ENCODE results near the gene PDLIM7. TPM values are rescaled to one million over a fixed set of nuclear protein-coding genes. Genes with fewer than 3 reads are reported as not detected.

PDLIM7 gene
- total and polyA plus RNA-seq, 2 experiments from 2014 or later, result 94.7 to 128 TPM

DNA sequence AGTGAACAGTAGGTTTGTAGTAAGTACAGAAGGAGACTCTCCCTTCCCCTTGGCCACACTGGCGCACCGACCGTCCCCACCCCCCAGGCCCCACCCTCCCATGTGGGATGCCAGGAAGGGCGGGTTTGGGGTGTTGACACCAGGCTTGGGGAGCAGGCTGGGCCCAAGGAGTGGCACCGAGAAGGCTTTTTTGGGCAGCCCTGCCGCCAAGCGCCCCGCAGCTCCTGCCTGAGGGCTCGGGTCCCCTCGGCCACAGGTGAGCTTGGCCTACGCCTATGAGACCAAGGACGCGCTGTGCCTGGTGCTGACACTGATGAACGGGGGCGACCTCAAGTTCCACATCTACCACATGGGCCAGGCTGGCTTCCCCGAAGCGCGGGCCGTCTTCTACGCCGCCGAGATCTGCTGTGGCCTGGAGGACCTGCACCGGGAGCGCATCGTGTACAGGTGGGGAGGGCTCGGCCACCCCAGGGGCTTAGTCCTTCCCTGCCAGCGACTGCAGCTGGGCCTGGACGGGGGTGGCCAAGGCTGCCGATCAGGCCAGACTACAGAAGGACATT, 63.7 kb downstream of the PDLIM7 start (continued):
- TF ChIP-seq, protein P1, sequence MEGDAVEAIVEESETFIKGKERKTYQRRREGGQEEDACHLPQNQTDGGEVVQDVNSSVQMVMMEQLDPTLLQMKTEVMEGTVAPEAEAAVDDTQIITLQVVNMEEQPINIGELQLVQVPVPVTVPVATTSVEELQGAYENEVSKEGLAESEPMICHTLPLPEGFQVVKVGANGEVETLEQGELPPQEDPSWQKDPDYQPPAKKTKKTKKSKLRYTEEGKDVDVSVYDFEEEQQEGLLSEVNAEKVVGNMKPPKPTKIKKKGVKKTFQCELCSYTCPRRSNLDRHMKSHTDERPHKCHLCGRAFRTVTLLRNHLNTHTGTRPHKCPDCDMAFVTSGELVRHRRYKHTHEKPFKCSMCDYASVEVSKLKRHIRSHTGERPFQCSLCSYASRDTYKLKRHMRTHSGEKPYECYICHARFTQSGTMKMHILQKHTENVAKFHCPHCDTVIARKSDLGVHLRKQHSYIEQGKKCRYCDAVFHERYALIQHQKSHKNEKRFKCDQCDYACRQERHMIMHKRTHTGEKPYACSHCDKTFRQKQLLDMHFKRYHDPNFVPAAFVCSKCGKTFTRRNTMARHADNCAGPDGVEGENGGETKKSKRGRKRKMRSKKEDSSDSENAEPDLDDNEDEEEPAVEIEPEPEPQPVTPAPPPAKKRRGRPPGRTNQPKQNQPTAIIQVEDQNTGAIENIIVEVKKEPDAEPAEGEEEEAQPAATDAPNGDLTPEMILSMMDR (conservative IDR thresholded peaks at IDR 0.05; ENCODE audit: low read depth in 2 of 2), result no peak
- TF ChIP-seq ZNF114 (CRISPR knock-in tag; IDR thresholded peaks at IDR 0.05) (no peak), JUNB (IDR thresholded peaks at IDR 0.05; ENCODE audit: unreplicated experiment) (no peak), POLR2AphosphoS5 (IDR thresholded peaks at IDR 0.05; ENCODE audit: low read depth) (no peak), EZH2 (IDR thresholded peaks at IDR 0.05; ENCODE audit: low read depth, unreplicated experiment) (no peak), STAT1 (IDR thresholded peaks at IDR 0.05; ENCODE audit: unreplicated experiment) (no peak)
- TF ChIP-seq, protein P2, sequence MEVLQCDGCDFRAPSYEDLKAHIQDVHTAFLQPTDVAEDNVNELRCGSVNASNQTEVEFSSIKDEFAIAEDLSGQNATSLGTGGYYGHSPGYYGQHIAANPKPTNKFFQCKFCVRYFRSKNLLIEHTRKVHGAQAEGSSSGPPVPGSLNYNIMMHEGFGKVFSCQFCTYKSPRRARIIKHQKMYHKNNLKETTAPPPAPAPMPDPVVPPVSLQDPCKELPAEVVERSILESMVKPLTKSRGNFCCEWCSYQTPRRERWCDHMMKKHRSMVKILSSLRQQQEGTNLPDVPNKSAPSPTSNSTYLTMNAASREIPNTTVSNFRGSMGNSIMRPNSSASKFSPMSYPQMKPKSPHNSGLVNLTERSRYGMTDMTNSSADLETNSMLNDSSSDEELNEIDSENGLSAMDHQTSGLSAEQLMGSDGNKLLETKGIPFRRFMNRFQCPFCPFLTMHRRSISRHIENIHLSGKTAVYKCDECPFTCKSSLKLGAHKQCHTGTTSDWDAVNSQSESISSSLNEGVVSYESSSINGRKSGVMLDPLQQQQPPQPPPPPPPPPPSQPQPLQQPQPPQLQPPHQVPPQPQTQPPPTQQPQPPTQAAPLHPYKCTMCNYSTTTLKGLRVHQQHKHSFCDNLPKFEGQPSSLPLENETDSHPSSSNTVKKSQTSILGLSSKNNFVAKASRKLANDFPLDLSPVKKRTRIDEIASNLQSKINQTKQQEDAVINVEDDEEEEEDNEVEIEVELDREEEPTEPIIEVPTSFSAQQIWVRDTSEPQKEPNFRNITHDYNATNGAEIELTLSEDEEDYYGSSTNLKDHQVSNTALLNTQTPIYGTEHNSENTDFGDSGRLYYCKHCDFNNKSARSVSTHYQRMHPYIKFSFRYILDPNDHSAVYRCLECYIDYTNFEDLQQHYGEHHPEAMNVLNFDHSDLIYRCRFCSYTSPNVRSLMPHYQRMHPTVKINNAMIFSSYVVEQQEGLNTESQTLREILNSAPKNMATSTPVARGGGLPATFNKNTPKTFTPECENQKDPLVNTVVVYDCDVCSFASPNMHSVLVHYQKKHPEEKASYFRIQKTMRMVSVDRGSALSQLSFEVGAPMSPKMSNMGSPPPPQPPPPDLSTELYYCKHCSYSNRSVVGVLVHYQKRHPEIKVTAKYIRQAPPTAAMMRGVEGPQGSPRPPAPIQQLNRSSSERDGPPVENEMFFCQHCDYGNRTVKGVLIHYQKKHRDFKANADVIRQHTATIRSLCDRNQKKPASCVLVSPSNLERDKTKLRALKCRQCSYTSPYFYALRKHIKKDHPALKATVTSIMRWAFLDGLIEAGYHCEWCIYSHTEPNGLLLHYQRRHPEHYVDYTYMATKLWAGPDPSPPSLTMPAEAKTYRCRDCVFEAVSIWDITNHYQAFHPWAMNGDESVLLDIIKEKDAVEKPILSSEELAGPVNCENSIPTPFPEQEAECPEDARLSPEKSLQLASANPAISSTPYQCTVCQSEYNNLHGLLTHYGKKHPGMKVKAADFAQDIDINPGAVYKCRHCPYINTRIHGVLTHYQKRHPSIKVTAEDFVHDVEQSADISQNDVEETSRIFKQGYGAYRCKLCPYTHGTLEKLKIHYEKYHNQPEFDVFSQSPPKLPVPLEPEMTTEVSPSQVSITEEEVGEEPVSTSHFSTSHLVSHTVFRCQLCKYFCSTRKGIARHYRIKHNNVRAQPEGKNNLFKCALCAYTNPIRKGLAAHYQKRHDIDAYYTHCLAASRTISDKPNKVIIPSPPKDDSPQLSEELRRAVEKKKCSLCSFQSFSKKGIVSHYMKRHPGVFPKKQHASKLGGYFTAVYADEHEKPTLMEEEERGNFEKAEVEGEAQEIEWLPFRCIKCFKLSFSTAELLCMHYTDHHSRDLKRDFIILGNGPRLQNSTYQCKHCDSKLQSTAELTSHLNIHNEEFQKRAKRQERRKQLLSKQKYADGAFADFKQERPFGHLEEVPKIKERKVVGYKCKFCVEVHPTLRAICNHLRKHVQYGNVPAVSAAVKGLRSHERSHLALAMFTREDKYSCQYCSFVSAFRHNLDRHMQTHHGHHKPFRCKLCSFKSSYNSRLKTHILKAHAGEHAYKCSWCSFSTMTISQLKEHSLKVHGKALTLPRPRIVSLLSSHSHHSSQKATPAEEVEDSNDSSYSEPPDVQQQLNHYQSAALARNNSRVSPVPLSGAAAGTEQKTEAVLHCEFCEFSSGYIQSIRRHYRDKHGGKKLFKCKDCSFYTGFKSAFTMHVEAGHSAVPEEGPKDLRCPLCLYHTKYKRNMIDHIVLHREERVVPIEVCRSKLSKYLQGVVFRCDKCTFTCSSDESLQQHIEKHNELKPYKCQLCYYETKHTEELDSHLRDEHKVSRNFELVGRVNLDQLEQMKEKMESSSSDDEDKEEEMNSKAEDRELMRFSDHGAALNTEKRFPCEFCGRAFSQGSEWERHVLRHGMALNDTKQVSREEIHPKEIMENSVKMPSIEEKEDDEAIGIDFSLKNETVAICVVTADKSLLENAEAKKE (CRISPR knock-in tag; IDR thresholded peaks at IDR 0.05), result no peak

Other genes with a start within 250 kb of the PDLIM7 start
- gene RAB24, start 193.9 kb downstream of the PDLIM7 start, total RNA-seq (2014; rRNA removed; shearing (Covaris generic)), result 24.8 and 27.1 TPM in 2 replicates
- gene RAB24, start 193.9 kb downstream of the PDLIM7 start, polyA plus RNA-seq (2016; fragmentation: Nextera tagmentation; extraction: Ambion mirVana), result 26.1 and 27.7 TPM in 2 replicates
- 271 and 328 TPM in 2 replicates for gene PRELID1, start 193.8 kb downstream of the PDLIM7 start, total RNA-seq (2014; rRNA removed; shearing (Covaris generic))
- gene PRELID1, start 193.8 kb downstream of the PDLIM7 start, polyA plus RNA-seq (2016; fragmentation: Nextera tagmentation; extraction: Ambion mirVana), result 349 and 359 TPM in 2 replicates
- gene MXD3, start 185.7 kb downstream of the PDLIM7 start, total RNA-seq (2014; rRNA removed; shearing (Covaris generic)), result 11.6 and 13.0 TPM in 2 replicates
- 8.4 and 9.9 TPM in 2 replicates for gene MXD3, start 185.7 kb downstream of the PDLIM7 start, polyA plus RNA-seq (2016; fragmentation: Nextera tagmentation; extraction: Ambion mirVana)
- 220 and 227 TPM in 2 replicates for gene LMAN2, start 145.9 kb downstream of the PDLIM7 start, total RNA-seq (2014; rRNA removed; shearing (Covaris generic))
- 145 and 153 TPM in 2 replicates for gene LMAN2, start 145.9 kb downstream of the PDLIM7 start, polyA plus RNA-seq (2016; fragmentation: Nextera tagmentation; extraction: Ambion mirVana)
- gene RGS14, start 139.7 kb downstream of the PDLIM7 start, total RNA-seq (2014; rRNA removed; shearing (Covaris generic)), result 37.9 and 39.3 TPM in 2 replicates
- 23.5 and 24.8 TPM in 2 replicates for gene RGS14, start 139.7 kb downstream of the PDLIM7 start, polyA plus RNA-seq (2016; fragmentation: Nextera tagmentation; extraction: Ambion mirVana)
- 0.31 TPM in 1 of 2 replicates, not detected in the other for gene SLC34A1, start 113.2 kb downstream of the PDLIM7 start, total RNA-seq (2014; rRNA removed; shearing (Covaris generic))
- gene SLC34A1, start 113.2 kb downstream of the PDLIM7 start, polyA plus RNA-seq (2016; fragmentation: Nextera tagmentation; extraction: Ambion mirVana), result not detected in 2 replicates
- 1.9 TPM in 1 of 2 replicates, not detected in the other for gene PFN3, start 96.9 kb downstream of the PDLIM7 start, total RNA-seq (2014; rRNA removed; shearing (Covaris generic))
- gene PFN3, start 96.9 kb downstream of the PDLIM7 start, polyA plus RNA-seq (2016; fragmentation: Nextera tagmentation; extraction: Ambion mirVana), result 2.0 and 3.1 TPM in 2 replicates
- 2.6 and 2.9 TPM in 2 replicates for gene F12, start 88.0 kb downstream of the PDLIM7 start, total RNA-seq (2014; rRNA removed; shearing (Covaris generic))
- gene F12, start 88.0 kb downstream of the PDLIM7 start, polyA plus RNA-seq (2016; fragmentation: Nextera tagmentation; extraction: Ambion mirVana), result 8.0 and 8.1 TPM in 2 replicates
- 37.2 and 56.8 TPM in 2 replicates for gene GRK6, start 70.9 kb downstream of the PDLIM7 start, total RNA-seq (2014; rRNA removed; shearing (Covaris generic))
- gene GRK6, start 70.9 kb downstream of the PDLIM7 start, polyA plus RNA-seq (2016; fragmentation: Nextera tagmentation; extraction: Ambion mirVana), result 13.0 and 18.7 TPM in 2 replicates
- 6.4 and 9.7 TPM in 2 replicates for gene PRR7, start 50.8 kb downstream of the PDLIM7 start, total RNA-seq (2014; rRNA removed; shearing (Covaris generic))
- 7.6 and 7.7 TPM in 2 replicates for gene PRR7, start 50.8 kb downstream of the PDLIM7 start, polyA plus RNA-seq (2016; fragmentation: Nextera tagmentation; extraction: Ambion mirVana)
- 242 and 290 TPM in 2 replicates for gene DBN1, start 24.0 kb downstream of the PDLIM7 start, total RNA-seq (2014; rRNA removed; shearing (Covaris generic))
- 102 and 106 TPM in 2 replicates for gene DBN1, start 24.0 kb downstream of the PDLIM7 start, polyA plus RNA-seq (2016; fragmentation: Nextera tagmentation; extraction: Ambion mirVana)
- gene DOK3, start 12.2 kb upstream of the PDLIM7 start, total RNA-seq (2014; rRNA removed; shearing (Covaris generic)), result 4.9 and 11.1 TPM in 2 replicates
- gene DOK3, start 12.2 kb upstream of the PDLIM7 start, polyA plus RNA-seq (2016; fragmentation: Nextera tagmentation; extraction: Ambion mirVana), result 2.2 and 2.8 TPM in 2 replicates
- 115 and 139 TPM in 2 replicates for gene DDX41, start 19.4 kb upstream of the PDLIM7 start, total RNA-seq (2014; rRNA removed; shearing (Covaris generic))
- gene DDX41, start 19.4 kb upstream of the PDLIM7 start, polyA plus RNA-seq (2016; fragmentation: Nextera tagmentation; extraction: Ambion mirVana), result 67.1 and 73.4 TPM in 2 replicates
- 46.9 and 58.6 TPM in 2 replicates for gene FAM193B, start 57.0 kb upstream of the PDLIM7 start, total RNA-seq (2014; rRNA removed; shearing (Covaris generic))
- gene FAM193B, start 57.0 kb upstream of the PDLIM7 start, polyA plus RNA-seq (2016; fragmentation: Nextera tagmentation; extraction: Ambion mirVana), result 44.4 and 46.1 TPM in 2 replicates
- 130 and 142 TPM in 2 replicates for gene TMED9, start 94.6 kb upstream of the PDLIM7 start, total RNA-seq (2014; rRNA removed; shearing (Covaris generic))
- gene TMED9, start 94.6 kb upstream of the PDLIM7 start, polyA plus RNA-seq (2016; fragmentation: Nextera tagmentation; extraction: Ambion mirVana), result 74.4 and 77.2 TPM in 2 replicates
- 17.6 and 23.3 TPM in 2 replicates for gene B4GALT7, start 102.5 kb upstream of the PDLIM7 start, total RNA-seq (2014; rRNA removed; shearing (Covaris generic))
- gene B4GALT7, start 102.5 kb upstream of the PDLIM7 start, polyA plus RNA-seq (2016; fragmentation: Nextera tagmentation; extraction: Ambion mirVana), result 10.0 and 10.4 TPM in 2 replicates